GM13977 (cell line): ENCODE measurements around the gene AQP10.

ENCODE experiments used
- DNase-seq: peaks from one replicate; pipeline ENCODE4 v3.0.0; 2012; ENCODE audit warnings: low spot score
- CTCF ChIP-seq: IDR thresholded peaks from 2 replicates; pipeline ENCODE4 v1.5.1; 2012; ENCODE audit warnings: mild to moderate bottlenecking, control low read depth; ENCODE audit not compliant: insufficient read depth; ENCODE audit errors: extremely low read depth, missing control alignments
- in situ Hi-C: fragments of 300-500 bp; cut with MboI; formaldehyde crosslinking; loops from one replicate; pipeline ENCODE4 v1.12.0; 2022; ENCODE audit warnings: low sequenced_read_pairs, low pct_unique_long_range_greater_than_20kb, mixed read lengths, inconsistent platforms; ENCODE audit not compliant: unreplicated experiment

Gene AQP10

GRCh38 chr1:154342132-154342531 is 21.2 kb downstream of the AQP10 start:
- in situ Hi-C loops: no loop called here
- TF ChIP-seq CTCF: no peak
- no peak for DNase-seq

- in situ Hi-C loops: no loop called here
- TF ChIP-seq CTCF: no peak
- no peak for DNase-seq
These were observed 22.1 kb downstream of the AQP10 start for GRCh38 chr1:154342836-154343472.

GRCh38 chr1:154344977-154345837 is 24.3 kb downstream of the AQP10 start:
- peak; percentile 65 for TF ChIP-seq CTCF
- in situ Hi-C loops: no loop called here
- DNase-seq: no peak

- no peak for DNase-seq
- in situ Hi-C loops: no loop called here
- no peak for TF ChIP-seq CTCF
These were observed 25.5 kb downstream of the AQP10 start for GRCh38 chr1:154346276-154346917.

GRCh38 chr1:154347961-154348360 is 27.1 kb downstream of the AQP10 start:
- no peak for TF ChIP-seq CTCF
- in situ Hi-C loops: no loop called here
- DNase-seq: no peak

- in situ Hi-C loops: no loop called here
- DNase-seq: no peak
- peak; percentile 46 for TF ChIP-seq CTCF
These were observed 27.7 kb downstream of the AQP10 start for GRCh38 chr1:154348429-154349076.
